ENCODE data around the gene ACTMAP. TPM values are rescaled to one million over a fixed set of nuclear protein-coding genes. Genes with fewer than 3 reads are reported as not detected.

ACTMAP gene
- total and polyA plus RNA-seq, 2 of the 8 experiments (the other 6 are each of a cell fraction or from before 2014, with no cell fraction given), result 24.1 to 26.5 TPM

- H3K27ac ChIP-seq (ENCODE audit: low read depth, low read length), result no peak overlapping the region
- POLR2A ChIA-PET (ENCODE audit: partially characterized antibody), result interaction anchor here (1.5 to 15.7 kb wide), 5 partner anchors 6 to 54 kb away, joined by 3 to 399 read pairs (median 120); partner anchors contain the start of genes ACTMAP, COQ8B, EGLN2 and ITPKC
- CTCF ChIA-PET (ENCODE audit: partially characterized antibody), result interaction anchor here (0.6 to 1.1 kb wide), 3 partner anchors 10 to 84 kb away, joined by 3 to 5 read pairs (median 3); no protein-coding TSS in a partner anchor
- peaks cover 14 to 35% of the 10 kb centered on the region in 2 experiments for H3K79me2 ChIP-seq (ENCODE audit: control insufficient read depth in 1 of 2, insufficient read depth in 2 of 2, low read length in 2 of 2)
- H3K9ac ChIP-seq (replicated peaks in 1 of 4; ENCODE audit: extremely low read depth in 1 of 4, low read depth in 3 of 4, low read length in 3 of 4), result no peak overlapping the region
- H2AK5ac ChIP-seq (ENCODE audit: low read depth, low read length), result no peak overlapping the region
- H4K5ac ChIP-seq (ENCODE audit: insufficient read length, low read depth, low read length), result no peak overlapping the region
- H3K4ac ChIP-seq (replicated peaks; ENCODE audit: insufficient read length, low read depth, low read length), result no peak overlapping the region
- H3K23me2 ChIP-seq (ENCODE audit: low read depth, low read length), result peaks cover 9% of the 10 kb centered on the region
- H3K79me1 ChIP-seq (ENCODE audit: low read depth, low read length), result no peaks in the 10 kb centered on the region; the same call in 1 of the 2 replicates
- no peak overlapping the region for H3K4me2 ChIP-seq (ENCODE audit: insufficient read depth in 1 of 2, low read depth in 2 of 2, low read length in 2 of 2)
- H2BK20ac ChIP-seq (ENCODE audit: low read length), result no peak overlapping the region
- H3K23ac ChIP-seq (ENCODE audit: insufficient read length), result no peak overlapping the region
- H3K36me3 ChIP-seq (ENCODE audit: control insufficient read depth in 2 of 4, insufficient read depth in 4 of 4, low read length in 3 of 4), result peaks cover 0 to 8% (median 0%) of the 10 kb centered on the region in 4 experiments; a peak in 2 of 8 replicates
- H4K20me1 ChIP-seq (replicated peaks in 1 of 2; ENCODE audit: control insufficient read depth in 1 of 2, insufficient read depth in 2 of 2, low read length in 2 of 2), result no peaks in the 10 kb centered on the region
- H3K18ac ChIP-seq (ENCODE audit: extremely low read depth, low read length), result no peak overlapping the region
- H3K14ac ChIP-seq (ENCODE audit: insufficient read length), result no peak overlapping the region
- H3K9me3 ChIP-seq (ENCODE audit: insufficient read depth in 2 of 2, low read depth in 1 of 2, low read length in 1 of 2), result no peaks in the 10 kb centered on the region
- H3K4me3 ChIP-seq (ENCODE audit: extremely low read depth in 1 of 4, insufficient read depth in 2 of 4, low read depth in 3 of 4, low read length in 4 of 4), result no peak overlapping the region
- no peak overlapping the region for H4K8ac ChIP-seq (ENCODE audit: extremely low read depth, insufficient read depth, low read length)
- H2BK120ac ChIP-seq (replicated peaks; ENCODE audit: low read depth, low read length), result no peak overlapping the region
- no peak overlapping the region for H4K91ac ChIP-seq (replicated peaks; ENCODE audit: insufficient read length, low read length)
- H2AFZ ChIP-seq (ENCODE audit: low read length), result no peak overlapping the region
- H2BK15ac ChIP-seq (ENCODE audit: low read length), result no peak overlapping the region
- DNase-seq (ENCODE audit: low read depth in 1 of 2, low spot score in 2 of 2) (no peak), FAIRE-seq (no peak)
- peaks cover 0 to 20% (median 5%) of the 10 kb centered on the region in 4 experiments; a peak in 4 of 7 replicates for H3K4me1 ChIP-seq (replicated peaks in 1 of 4; ENCODE audit: control insufficient read depth in 3 of 4, insufficient read depth in 4 of 4, low read length in 3 of 4)
- no peak overlapping the region for H2BK5ac ChIP-seq (ENCODE audit: low read depth, low read length)
- 93% methylated on average over 7 of the region's 7 CpGs; no CpG with 5 or more reads in 1 of the 2 experiments for WGBS, 2 experiments (ENCODE audit: extremely low coverage in 1 of 2, insufficient coverage in 1 of 2, insufficient read length in 1 of 2, insufficient replicate concordance in 2 of 2, low coverage in 1 of 2, low lambda C conversion rate in 2 of 2, missing lambda C conversion rate in 1 of 2)
- no peak overlapping the region for H2BK12ac ChIP-seq (ENCODE audit: low read depth, low read length)
- no peaks in the 10 kb centered on the region for H3K27me3 ChIP-seq (replicated peaks in 1 of 4; ENCODE audit: control insufficient read depth in 3 of 4, extremely low read depth in 1 of 4, insufficient read depth in 3 of 4, low read length in 3 of 4)
- no peak overlapping the region for H3K56ac ChIP-seq (replicated peaks; ENCODE audit: insufficient read length, low read depth, low read length)
- no peak for TF ChIP-seq SIX5 (IDR thresholded peaks at IDR 0.05; ENCODE audit: low read depth, low read length)
- no peak for TF ChIP-seq USF2 (IDR thresholded peaks at IDR 0.05; ENCODE audit: low read length)
- TF ChIP-seq RAD21 (IDR thresholded peaks at IDR 0.05 in 1 of 2, conservative IDR thresholded peaks at IDR 0.05 in 1 of 2; ENCODE audit: low read depth in 2 of 2, low read length in 2 of 2), result no peak
- no peak for TF ChIP-seq E2F6 (IDR thresholded peaks at IDR 0.05)
- TF ChIP-seq ASH2L (IDR thresholded peaks at IDR 0.05; ENCODE audit: low read length), result no peak
- no peak for TF ChIP-seq EGR1 (IDR thresholded peaks at IDR 0.05; ENCODE audit: borderline replicate concordance, low read depth, low read length)
- no peak for TF ChIP-seq RXRA (IDR thresholded peaks at IDR 0.05; ENCODE audit: insufficient read depth, low read depth, low read length)
- no peak for TF ChIP-seq GTF2F1 (IDR thresholded peaks at IDR 0.05; ENCODE audit: borderline replicate concordance, low read depth, low read length)
- no peak for TF ChIP-seq KDM4A (IDR thresholded peaks at IDR 0.05; ENCODE audit: low read depth, low read length, severe bottlenecking)
- no peak for TF ChIP-seq SIRT6 (IDR thresholded peaks at IDR 0.05; ENCODE audit: low read length)
- no peak for TF ChIP-seq SIN3A (conservative IDR thresholded peaks at IDR 0.05 in 1 of 2, IDR thresholded peaks at IDR 0.05 in 1 of 2; ENCODE audit: low read depth in 1 of 2, low read length in 2 of 2)
These were observed 2.7 kb downstream of the ACTMAP start for GRCh38 chr19:40747536-40747935.

Data from H1 (cell line).